ENCODE measurements around the gene ATP8A2. TPM values are rescaled to one million over a fixed set of nuclear protein-coding genes. Genes with fewer than 3 reads are reported as not detected.

ATP8A2 gene
- total and polyA plus RNA-seq, 4 donors, result 0.01 to 0.08 (median 0.05) TPM; not detected in 1

GRCh38 chr13:25923217-25924085 is 551.7 kb downstream of the ATP8A2 start (continued):
- no peak for TF ChIP-seq CTCF (IDR thresholded peaks at IDR 0.05; ENCODE audit: low read depth, low read length, missing input control)
- TF ChIP-seq SP1 (IDR thresholded peaks at IDR 0.05), result no peak
- TF ChIP-seq GABPA (IDR thresholded peaks at IDR 0.05 in 1 of 2, conservative IDR thresholded peaks at IDR 0.05 in 1 of 2), result no peak

DNA sequence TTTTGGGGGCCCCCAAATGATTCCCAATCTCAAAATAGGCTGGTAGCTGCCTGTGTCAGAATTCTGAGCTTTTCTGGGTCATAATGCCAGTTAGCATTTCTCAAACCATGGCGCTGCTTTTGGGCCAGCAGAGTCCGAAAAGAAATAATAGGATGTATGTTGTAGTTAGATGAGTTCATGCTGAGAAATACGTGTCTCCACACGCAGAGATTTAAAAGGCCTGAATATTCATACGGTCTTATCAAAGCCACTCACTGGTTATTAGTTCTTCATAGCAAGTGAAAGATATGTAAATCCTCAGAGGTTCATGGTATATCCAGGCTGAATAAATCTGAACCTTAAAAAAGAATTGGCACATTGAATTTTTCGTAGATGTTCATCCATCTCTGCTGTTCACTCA is 555.6 kb downstream of the ATP8A2 start:
- no peaks in the 10 kb centered on the region for H3K36me3 ChIP-seq (ENCODE audit: control insufficient read depth in 4 of 4, insufficient read depth in 3 of 4, low read depth in 1 of 4, low read length in 3 of 4)
- H3K4me3 ChIP-seq (ENCODE audit: low read depth in 1 of 3, low read length in 3 of 3), result no peak overlapping the region
- H3K4me1 ChIP-seq (ENCODE audit: control insufficient read depth in 4 of 4, insufficient read depth in 4 of 4, low read length in 3 of 4), result no peaks in the 10 kb centered on the region
- no peaks in the 10 kb centered on the region for H3K9me3 ChIP-seq (ENCODE audit: control insufficient read depth in 4 of 4, low read length in 3 of 4)
- DNase-seq (ENCODE audit: low spot score), result no peak
- TF ChIP-seq ATF3 (IDR thresholded peaks at IDR 0.05), result no peak
- no peak overlapping the region for H3K27ac ChIP-seq (ENCODE audit: low read depth in 1 of 2, low read length in 2 of 2)
- H3K9ac ChIP-seq (ENCODE audit: low read depth in 1 of 2, low read length in 2 of 2), result no peak overlapping the region
- WGBS, result 61% methylated on average over 6 of the region's 6 CpGs
- H3K27me3 ChIP-seq (ENCODE audit: control insufficient read depth in 4 of 4, insufficient read depth in 4 of 4, low read length in 3 of 4), result peaks cover 0 to 4% (median under 1%) of the 10 kb centered on the region in 4 donors

GRCh38 chr13:25927932-25928331 is 556.2 kb downstream of the ATP8A2 start:
- H3K9ac ChIP-seq (ENCODE audit: low read depth in 1 of 2, low read length in 2 of 2), result no peak overlapping the region
- no peaks in the 10 kb centered on the region for H3K9me3 ChIP-seq (ENCODE audit: control insufficient read depth in 4 of 4, low read length in 3 of 4)
- DNase-seq (ENCODE audit: low spot score), result no peak
- no peak for TF ChIP-seq FOXA1 (IDR thresholded peaks at IDR 0.05)
- no peaks in the 10 kb centered on the region for H3K36me3 ChIP-seq (ENCODE audit: control insufficient read depth in 4 of 4, insufficient read depth in 3 of 4, low read depth in 1 of 4, low read length in 3 of 4)
- no peak overlapping the region for H3K27ac ChIP-seq (ENCODE audit: low read depth in 1 of 2, low read length in 2 of 2)
- H3K4me3 ChIP-seq (ENCODE audit: low read depth in 1 of 3, low read length in 3 of 3), result no peak overlapping the region
- peaks cover 0 to 4% (median under 1%) of the 10 kb centered on the region in 4 donors for H3K27me3 ChIP-seq (ENCODE audit: control insufficient read depth in 4 of 4, insufficient read depth in 4 of 4, low read length in 3 of 4)
- WGBS, result 73% methylated on average over 2 of the region's 2 CpGs
- no peaks in the 10 kb centered on the region for H3K4me1 ChIP-seq (ENCODE audit: control insufficient read depth in 4 of 4, insufficient read depth in 4 of 4, low read length in 3 of 4)

DNA sequence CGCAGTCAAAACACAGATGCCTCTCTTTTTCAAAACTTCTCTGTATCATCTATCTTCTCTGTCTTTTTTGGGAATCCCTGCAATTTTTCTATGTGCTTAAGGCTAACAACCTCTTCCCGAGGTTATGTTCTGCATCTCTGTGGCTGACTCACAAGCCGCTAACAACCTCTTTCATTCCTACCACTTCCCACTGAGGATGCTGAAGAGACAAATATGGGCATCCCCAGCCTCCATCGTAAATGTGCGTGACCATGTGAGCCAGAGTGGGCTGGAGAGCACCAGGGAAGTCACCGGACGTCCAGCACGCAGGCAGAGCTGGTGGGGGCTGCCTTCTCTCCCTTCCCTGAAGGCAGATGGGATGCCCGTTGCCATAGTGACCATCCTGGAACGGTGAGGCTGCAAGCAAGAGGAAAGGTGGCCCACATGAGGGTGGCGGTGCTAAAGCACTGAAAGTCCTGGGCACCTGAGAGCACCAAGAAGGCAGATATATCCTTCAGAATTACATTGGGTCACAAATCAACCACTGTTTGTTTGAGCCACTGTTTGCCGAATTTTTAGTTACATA is 557.2 kb downstream of the ATP8A2 start:
- DNase-seq (ENCODE audit: low spot score), result no peak
- H3K9ac ChIP-seq (ENCODE audit: low read depth in 1 of 2, low read length in 2 of 2), result no peak overlapping the region
- no peaks in the 10 kb centered on the region for H3K4me1 ChIP-seq (ENCODE audit: control insufficient read depth in 4 of 4, insufficient read depth in 4 of 4, low read length in 3 of 4)
- H3K27me3 ChIP-seq (ENCODE audit: control insufficient read depth in 4 of 4, insufficient read depth in 4 of 4, low read length in 3 of 4), result peaks cover 0 to 4% (median under 1%) of the 10 kb centered on the region in 4 donors
- H3K4me3 ChIP-seq (ENCODE audit: low read depth in 1 of 3, low read length in 3 of 3), result no peak overlapping the region
- no peaks in the 10 kb centered on the region for H3K36me3 ChIP-seq (ENCODE audit: control insufficient read depth in 4 of 4, insufficient read depth in 3 of 4, low read depth in 1 of 4, low read length in 3 of 4)
- no peak overlapping the region for H3K27ac ChIP-seq (ENCODE audit: low read depth in 1 of 2, low read length in 2 of 2)
- H3K9me3 ChIP-seq (ENCODE audit: control insufficient read depth in 4 of 4, low read length in 3 of 4), result no peaks in the 10 kb centered on the region
- 77% methylated on average over 12 of the region's 12 CpGs for WGBS
- TF ChIP-seq ATF3 (IDR thresholded peaks at IDR 0.05) (no peak), HNF4A (conservative IDR thresholded peaks at IDR 0.05) (no peak)

Measured in liver (tissue), 9 donors.